Skin epidermis (tissue), 12 donors: ENCODE data around the gene PITX1.
A peak's percentile ranks its signal among the peaks of the same experiment; 100 is the strongest.
"Not testable (repeated sequence)": the region's sequence is repeated elsewhere in the genome, so short reads cannot be mapped to it uniquely, and the experiment has no call there.

Experiments
- H3K27ac ChIP-seq, 21 experiments: fragments of 200-600 bp; sonication (generic) in 11 of 21; one replicate each; pipeline ENCODE4 v1.5.0; 2020; ENCODE audit warnings: mild to moderate bottlenecking in 3 of 21, inconsistent platforms in 2 of 21, moderate library complexity in 2 of 21
- H3K4me3 ChIP-seq, 7 experiments: fragments of 200-600 bp; sonication (generic) in 2 of 7; one replicate each; pipeline ENCODE4 v1.5.0; 2020; ENCODE audit warnings: inconsistent platforms in 2 of 7, mild to moderate bottlenecking in 2 of 7, moderate library complexity in 1 of 7

The PITX1 gene

GRCh38 chr5:135033901-135034235 lies at the start of gene PITX1:
TSS of gene PITX1 (minus strand) at chr5:135034228. CDS start at chr5:135033881, 347 bp downstream.
- Histone ChIP-seq H3K27ac (peak within 1 kb of the TSS in 18 of 21 experiments; percentile 5 to 83 (median 46)), H3K4me3 (peak within 1 kb of the TSS; percentile 33 to 56 (median 44))

DNA sequence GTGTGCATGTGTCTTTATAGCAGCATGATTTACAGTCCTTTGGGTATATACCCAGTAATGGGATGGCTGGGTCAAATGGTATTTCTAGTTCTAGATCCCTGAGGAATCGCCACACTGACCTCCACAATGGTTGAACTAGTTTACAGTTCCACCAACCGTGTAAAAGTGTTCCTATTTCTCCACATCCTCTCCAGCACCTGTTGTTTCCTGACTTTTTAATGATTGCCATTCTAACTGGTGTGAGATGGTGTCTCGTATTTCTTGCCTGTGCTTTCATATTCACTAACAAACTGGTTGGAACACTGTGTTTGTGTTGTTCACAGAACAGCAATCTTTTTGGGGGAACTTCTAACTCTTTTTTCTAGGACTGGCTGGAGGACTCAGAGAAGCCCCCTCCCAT lies 49.3 kb upstream of the PITX1 start:
- not testable (repeated sequence) for H3K27ac ChIP-seq, H3K4me3 ChIP-seq

DNA sequence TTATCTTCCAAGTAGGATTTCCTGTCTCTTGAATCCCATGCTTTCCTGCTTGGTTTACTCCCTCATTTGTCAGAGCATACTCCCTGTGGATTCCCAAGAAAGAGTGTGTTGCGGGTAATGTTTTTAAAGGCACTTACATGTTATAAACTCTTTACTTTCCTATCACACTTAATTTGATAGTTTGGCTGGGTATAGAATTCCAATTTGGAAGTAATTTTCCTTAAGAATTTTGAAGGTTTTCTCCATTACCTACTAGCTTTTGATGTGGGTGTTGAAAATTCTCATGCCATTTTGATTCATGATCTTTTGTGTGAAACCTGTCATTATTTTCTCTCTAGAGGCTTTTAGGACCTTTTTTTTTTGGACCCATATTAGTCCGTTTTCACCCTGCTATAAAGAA lies 47.2 kb upstream of the PITX1 start:
- Histone ChIP-seq H3K27ac (no peak overlapping the region), H3K4me3 (no peak overlapping the region)

DNA sequence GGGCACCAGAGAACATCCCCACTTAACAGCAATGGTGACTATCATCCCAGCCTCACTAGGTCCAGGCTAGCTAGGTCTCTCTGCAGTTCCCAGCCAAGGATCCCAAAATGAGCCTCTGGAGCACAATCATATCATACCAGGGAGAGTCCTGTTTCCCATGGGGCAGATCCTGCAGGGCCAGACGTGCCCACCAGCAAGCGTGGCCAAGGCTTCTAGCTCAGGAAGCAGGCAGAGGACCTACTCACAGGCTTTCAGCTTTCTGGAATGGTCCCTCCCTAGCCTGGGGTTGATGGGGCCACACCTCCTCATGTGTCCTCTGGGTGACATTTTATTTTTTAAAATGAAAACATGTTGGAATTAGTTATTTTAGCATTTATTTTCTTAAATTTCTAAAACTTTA lies 45.7 kb upstream of the PITX1 start:
- Histone ChIP-seq H3K27ac (no peak overlapping the region), H3K4me3 (no peak overlapping the region)

GRCh38 chr5:135079099-135079681 lies 45.2 kb upstream of the PITX1 start:
- H3K27ac ChIP-seq = no peak overlapping the region
- no peak overlapping the region for H3K4me3 ChIP-seq

- H3K27ac ChIP-seq = no peak overlapping the region
Measured at GRCh38 chr5:135076801-135077200, 42.8 kb upstream of the PITX1 start.

GRCh38 chr5:135076051-135076491 lies 42.0 kb upstream of the PITX1 start:
- no peak overlapping the region for H3K4me3 ChIP-seq
- no peak overlapping the region for H3K27ac ChIP-seq

More at GRCh38 chr5:135076801-135077200, 42.8 kb upstream of the PITX1 start:
- no peak overlapping the region for H3K4me3 ChIP-seq

GRCh38 chr5:135075621-135076020 lies 41.6 kb upstream of the PITX1 start:
- Histone ChIP-seq H3K4me3 (no peak overlapping the region), H3K27ac (no peak overlapping the region)

DNA sequence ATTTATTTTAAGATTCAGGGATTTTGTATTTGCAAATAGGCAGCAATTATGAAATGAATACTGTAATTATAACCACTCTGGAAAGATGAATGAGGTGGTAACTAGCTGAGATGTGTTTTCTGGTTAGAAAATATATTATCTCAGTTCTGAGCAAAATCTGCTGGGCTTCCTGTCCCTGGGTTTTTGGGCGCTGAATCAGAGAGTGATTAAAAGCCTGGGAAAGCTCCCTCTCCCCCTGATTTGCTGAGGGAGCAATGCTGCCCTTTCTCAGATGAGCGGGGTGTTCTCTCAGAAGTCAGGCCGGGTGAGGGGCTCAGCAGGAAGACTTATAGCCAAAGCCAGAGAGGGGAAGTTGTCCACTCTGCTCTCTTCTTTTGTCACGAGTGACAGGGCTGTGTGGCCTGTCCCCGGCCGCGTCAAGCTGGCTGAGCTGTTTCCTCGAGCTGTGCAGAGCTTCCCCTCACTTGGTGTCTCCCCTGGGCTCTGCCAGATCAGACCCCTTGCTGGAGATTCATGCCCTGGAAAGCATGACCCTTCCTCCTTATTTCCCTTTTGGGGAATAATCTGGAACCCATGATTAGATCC lies 39.8 kb upstream of the PITX1 start:
- H3K27ac ChIP-seq = no peak overlapping the region
- no peak overlapping the region for H3K4me3 ChIP-seq

DNA sequence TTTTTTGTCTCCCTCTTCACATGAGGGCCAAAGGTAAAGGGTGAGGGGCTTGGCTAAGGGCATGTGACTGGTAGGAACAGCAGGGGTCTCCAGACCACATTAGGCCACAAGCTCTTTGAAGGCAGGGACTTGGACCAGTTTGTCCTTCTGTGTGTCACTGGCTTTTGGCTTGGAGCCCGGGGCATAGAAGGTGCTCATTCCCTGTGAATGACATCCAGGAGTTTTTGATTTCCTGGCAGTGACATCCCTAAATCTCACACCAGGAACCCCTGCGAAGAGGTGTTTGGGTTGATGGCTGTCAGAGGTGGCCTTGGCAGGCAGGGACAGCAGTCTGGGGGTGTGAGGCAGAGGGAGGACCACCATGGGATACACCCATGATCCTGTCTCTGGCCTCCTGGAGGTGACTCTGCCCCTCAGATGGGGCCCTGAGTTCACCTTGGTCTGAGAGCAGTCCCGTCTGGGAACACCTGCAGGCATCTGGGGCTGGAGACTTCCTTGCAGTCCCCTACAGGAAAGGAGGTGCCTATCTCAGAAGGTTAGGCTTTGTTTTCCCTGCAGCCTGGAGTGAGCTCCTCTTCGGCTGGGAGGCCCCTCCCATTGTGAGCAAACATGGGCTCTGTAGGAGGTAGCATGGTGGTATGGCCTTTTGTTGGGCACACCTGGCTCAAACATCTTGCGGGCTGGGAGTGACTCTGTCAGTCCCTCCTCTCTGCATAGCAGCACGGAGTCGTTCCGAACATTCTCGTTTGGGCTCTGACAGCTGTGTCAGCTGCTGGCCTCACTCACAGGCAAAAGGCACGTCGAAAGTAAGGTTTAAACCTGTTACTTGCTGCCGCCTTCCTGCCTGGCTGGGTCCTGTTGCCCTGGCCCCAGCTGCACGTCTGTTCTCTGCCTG lies 38.6 kb upstream of the PITX1 start:
- no peak overlapping the region for H3K4me3 ChIP-seq
- H3K27ac ChIP-seq = no peak overlapping the region

DNA sequence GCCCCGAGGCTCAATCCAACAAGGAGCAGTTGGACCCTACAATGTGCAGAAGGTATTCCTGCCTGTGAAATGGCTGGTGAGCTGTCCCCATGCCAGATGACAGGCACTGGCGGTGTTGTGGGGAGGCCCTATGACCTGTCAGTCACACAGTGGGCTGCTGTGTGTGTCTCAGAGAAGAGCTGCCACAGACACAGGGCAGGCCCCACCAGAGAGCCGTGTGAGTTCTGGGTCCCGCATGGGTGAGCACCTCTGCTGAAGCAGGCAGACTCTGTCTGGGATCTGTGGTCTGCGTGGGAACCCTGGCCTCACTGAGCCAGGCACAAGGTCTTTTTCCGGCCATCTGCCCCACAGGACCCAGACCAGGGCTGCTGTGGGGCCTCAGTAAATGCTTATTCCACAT lies 37.3 kb upstream of the PITX1 start:
- Histone ChIP-seq H3K4me3 (no peak overlapping the region), H3K27ac (no peak overlapping the region)

DNA sequence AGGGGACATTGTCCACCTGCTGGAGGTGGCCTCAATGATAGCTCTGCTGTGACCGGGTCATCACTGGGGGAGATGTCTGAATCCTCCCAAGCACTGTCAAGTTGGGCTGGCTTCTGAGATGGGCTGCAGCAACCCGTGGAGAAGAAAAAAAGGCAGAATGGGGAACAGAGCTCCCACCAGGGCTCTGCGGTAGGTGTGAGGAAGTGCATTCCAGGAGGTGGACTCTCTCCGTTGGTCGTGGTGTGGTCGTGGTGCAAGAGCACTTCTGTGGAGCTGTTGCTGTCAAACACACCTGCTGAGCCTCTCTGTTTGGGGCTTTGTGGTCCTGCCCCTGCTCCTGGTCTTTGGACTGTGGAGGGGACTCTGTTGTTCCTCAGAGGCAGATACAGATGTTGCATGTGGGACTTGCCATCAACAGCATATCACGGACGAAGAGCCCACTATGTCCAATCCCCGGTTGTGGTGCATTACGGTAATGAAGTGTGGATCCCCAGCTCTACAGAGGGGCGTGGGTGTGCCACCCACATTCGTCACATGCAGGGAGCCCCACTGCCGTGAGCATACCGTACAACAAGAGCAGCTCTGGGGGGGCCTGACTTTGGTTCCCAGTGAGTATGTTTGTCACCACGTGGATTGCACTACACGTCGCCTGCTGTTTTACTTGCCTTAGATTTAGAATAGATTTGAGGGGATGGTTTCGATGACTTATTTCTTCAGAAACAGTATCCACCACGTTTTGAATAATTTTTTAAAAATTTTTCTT lies 36.0 kb upstream of the PITX1 start:
- H3K27ac ChIP-seq = no peak overlapping the region
- no peak overlapping the region for H3K4me3 ChIP-seq

GRCh38 chr5:135069016-135069770 lies 35.2 kb upstream of the PITX1 start:
- H3K27ac ChIP-seq = no peak overlapping the region
- no peak overlapping the region for H3K4me3 ChIP-seq

DNA sequence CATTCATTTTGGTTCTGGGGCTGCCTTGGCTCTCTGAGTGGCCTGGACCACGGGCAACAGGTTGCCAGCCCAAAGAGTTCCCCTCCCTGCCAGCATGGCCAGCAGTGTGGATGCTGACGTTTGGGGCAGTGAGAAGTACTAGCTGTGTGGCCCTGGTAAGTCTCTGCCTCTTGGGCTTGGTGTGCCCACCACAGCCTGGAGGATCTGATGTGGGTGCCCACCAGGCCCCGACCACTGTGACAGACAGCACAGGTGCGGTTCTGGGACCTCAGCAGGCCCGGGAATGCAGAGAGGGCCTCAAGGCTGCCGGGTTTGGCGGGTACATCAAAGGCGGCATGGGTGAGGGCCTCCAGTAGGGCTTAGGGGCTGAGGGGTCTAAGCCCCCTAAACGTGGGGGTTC lies 33.6 kb upstream of the PITX1 start:
- no peak overlapping the region for H3K27ac ChIP-seq
- no peak overlapping the region for H3K4me3 ChIP-seq

- no peak overlapping the region for H3K4me3 ChIP-seq
- H3K27ac ChIP-seq = no peak overlapping the region
Measured at GRCh38 chr5:135066781-135067180, 32.8 kb upstream of the PITX1 start.

DNA sequence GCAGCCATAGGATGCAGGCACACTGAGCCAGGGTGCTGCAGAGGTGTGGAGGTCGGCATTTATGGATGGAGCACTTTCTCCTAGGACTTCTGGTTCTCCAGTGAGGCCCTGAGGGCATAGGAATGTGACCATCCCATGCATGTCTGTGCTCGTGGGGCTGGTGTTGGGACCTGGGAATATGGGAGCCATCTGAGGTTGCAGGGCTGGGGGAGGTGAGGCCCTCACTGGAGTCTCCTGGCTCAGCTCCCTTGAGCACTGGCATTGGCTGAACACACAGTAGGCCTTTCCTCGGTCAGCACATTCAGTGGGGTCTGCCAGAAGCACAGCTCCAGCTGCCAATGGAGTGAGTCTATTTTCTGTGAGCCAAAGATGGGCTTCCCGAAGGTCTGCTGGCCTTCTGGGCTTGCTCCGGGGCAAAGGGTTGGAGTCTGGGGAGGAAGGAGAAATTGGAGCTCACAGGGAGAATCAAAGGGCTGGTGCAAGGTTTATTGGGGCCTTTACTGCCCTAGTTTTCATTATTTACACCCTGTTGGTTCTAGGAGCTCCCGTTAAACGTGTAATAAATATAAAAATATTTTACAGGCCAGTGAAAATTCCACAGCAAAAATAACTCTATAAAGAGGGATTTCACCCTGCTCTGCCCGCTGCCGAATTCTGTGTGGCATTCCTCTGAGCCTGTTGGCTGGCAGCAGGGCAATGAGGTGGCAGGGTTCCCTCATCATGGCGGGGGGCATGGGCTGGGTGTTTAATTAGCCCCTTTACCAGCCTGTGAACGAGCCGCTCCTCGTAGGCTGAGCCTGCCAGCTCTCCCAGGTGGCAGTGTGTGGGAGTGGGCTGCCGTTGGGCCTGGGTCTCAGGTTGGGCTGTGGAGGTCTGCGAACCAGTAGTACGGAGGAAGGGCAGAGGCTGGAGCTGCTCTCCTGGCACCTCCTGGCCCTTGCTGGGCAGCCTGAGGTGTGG lies 31.6 kb upstream of the PITX1 start:
- no peak overlapping the region for H3K27ac ChIP-seq
- H3K4me3 ChIP-seq = no peak overlapping the region

- no peak overlapping the region for H3K4me3 ChIP-seq
Measured at GRCh38 chr5:135064235-135064570, 30.2 kb upstream of the PITX1 start.

DNA sequence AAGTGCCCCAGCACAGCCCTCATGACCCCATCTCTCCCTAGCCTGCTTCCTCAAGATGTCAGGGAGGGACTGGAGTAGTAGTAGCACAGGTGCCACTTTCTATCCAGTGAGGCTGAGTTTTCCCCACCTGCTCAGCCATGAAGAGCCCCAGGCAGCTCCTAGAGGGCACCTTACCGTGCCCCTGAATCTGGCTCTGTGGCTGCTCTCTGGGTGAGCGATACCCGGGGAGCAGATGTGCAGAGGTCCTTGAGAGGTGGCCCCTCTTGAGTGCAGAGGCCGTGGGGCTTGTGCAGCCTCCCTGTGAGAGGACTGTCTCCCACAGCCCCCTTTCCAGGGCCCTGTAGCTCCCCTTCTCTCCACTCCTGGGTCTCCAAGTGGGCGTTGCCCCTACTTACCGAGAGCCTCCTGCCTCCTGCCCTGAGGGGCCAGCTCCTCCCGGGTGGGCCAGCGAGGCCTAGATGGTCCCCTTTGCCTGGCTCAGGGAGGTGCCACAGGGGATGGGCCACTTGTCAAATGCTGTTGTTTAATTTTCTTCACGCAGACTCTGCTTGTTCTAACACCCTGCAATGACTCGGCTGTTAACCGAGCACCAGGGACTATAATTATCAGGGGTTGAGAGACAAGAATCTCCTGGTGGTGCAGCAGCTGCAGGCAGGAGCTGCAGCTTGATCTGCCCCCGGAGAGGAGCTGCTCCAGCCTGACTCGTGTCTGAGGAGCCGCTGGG lies 29.6 kb upstream of the PITX1 start:
- H3K27ac ChIP-seq = no peak overlapping the region
- H3K4me3 ChIP-seq = no peak overlapping the region

More at GRCh38 chr5:135064235-135064570, 30.2 kb upstream of the PITX1 start:
- no peak overlapping the region for H3K27ac ChIP-seq
